Measurements from ENCODE around the gene ZNF526. TPM values are rescaled to one million over a fixed set of nuclear protein-coding genes. Genes with fewer than 3 reads are reported as not detected.
A peak's percentile ranks its signal among the peaks of the same experiment; 100 is the strongest.

Gene ZNF526
- total and polyA plus RNA-seq, 2 experiments from 2014 or later, result 4.9 to 8.6 TPM

GRCh38 chr19:42244347-42245220 is 24.5 kb downstream of the ZNF526 start:
- WGBS (ENCODE audit: low lambda C conversion rate, missing lambda C conversion rate), result 7% methylated on average over 45 of the region's 45 CpGs
- TF ChIP-seq EZH2 (IDR thresholded peaks at IDR 0.05; ENCODE audit: borderline replicate concordance) (no peak), CTCF (IDR thresholded peaks at IDR 0.05; ENCODE audit: poor library complexity) (peak; percentile 69)
- H2AFZ ChIP-seq, result peak overlapping the region; percentile 33

GRCh38 chr19:42245231-42245630 is 25.1 kb downstream of the ZNF526 start:
- Histone ChIP-seq H3K4me3 (no peak overlapping the region), H3K9me2 (replicated peaks; ENCODE audit: insufficient read depth) (no peaks in the 10 kb centered on the region), H2AFZ (no peak overlapping the region), H3K79me2 (peaks cover 34% of the 10 kb centered on the region), H3K4me1 (ENCODE audit: insufficient read depth) (peaks cover 12% of the 10 kb centered on the region), H3K4me2 (peak overlapping the region; percentile 92), H3K36me3 (replicated peaks; ENCODE audit: insufficient read depth, low read depth) (no peaks in the 10 kb centered on the region), H3K27ac (peak overlapping the region; percentile 43), H4K20me1 (ENCODE audit: insufficient read depth, poor library complexity, severe bottlenecking) (peaks cover 12% of the 10 kb centered on the region), H3K27me3 (no peaks in the 10 kb centered on the region), H3K9me3 (ENCODE audit: low read depth) (no peaks in the 10 kb centered on the region)
- TF ChIP-seq EZH2phosphoT487 (IDR thresholded peaks at IDR 0.05; ENCODE audit: low read depth, severe bottlenecking, unreplicated experiment) (no peak), EZH2 (IDR thresholded peaks at IDR 0.05; ENCODE audit: borderline replicate concordance) (no peak), CTCF (IDR thresholded peaks at IDR 0.05; ENCODE audit: poor library complexity) (no peak)
- 85% methylated on average over 10 of the region's 10 CpGs for WGBS (ENCODE audit: low lambda C conversion rate, missing lambda C conversion rate)
- DNase-seq (ENCODE audit: low spot score), result no peak

More at GRCh38 chr19:42244347-42245220, 24.5 kb downstream of the ZNF526 start:
- H3K27ac ChIP-seq, result peak overlapping the region; percentile 89
- peak; percentile 95 for DNase-seq (ENCODE audit: low spot score)
- no peaks in the 10 kb centered on the region for H3K9me3 ChIP-seq (ENCODE audit: low read depth)
- peaks cover 12% of the 10 kb centered on the region for H3K4me1 ChIP-seq (ENCODE audit: insufficient read depth)
- peaks cover 5% of the 10 kb centered on the region for H4K20me1 ChIP-seq (ENCODE audit: insufficient read depth, poor library complexity, severe bottlenecking)
- no peaks in the 10 kb centered on the region for H3K36me3 ChIP-seq (replicated peaks; ENCODE audit: insufficient read depth, low read depth)
- H3K4me3 ChIP-seq, result peak overlapping the region; percentile 51
- H3K79me2 ChIP-seq, result peaks cover 34% of the 10 kb centered on the region
- no peaks in the 10 kb centered on the region for H3K9me2 ChIP-seq (replicated peaks; ENCODE audit: insufficient read depth)
- H3K27me3 ChIP-seq, result no peaks in the 10 kb centered on the region
- H3K4me2 ChIP-seq, result peak overlapping the region; percentile 92

- H3K4me2 ChIP-seq, result no peak overlapping the region
- peak overlapping the region; percentile 45 for H3K27ac ChIP-seq
- peaks cover 13% of the 10 kb centered on the region for H3K4me1 ChIP-seq (ENCODE audit: insufficient read depth)
- 35% methylated on average over 10 of the region's 10 CpGs for WGBS (ENCODE audit: low lambda C conversion rate, missing lambda C conversion rate)
- no peaks in the 10 kb centered on the region for H3K9me2 ChIP-seq (replicated peaks; ENCODE audit: insufficient read depth)
- peak; percentile 60 for TF ChIP-seq CTCF (IDR thresholded peaks at IDR 0.05; ENCODE audit: poor library complexity)
- no peak for TF ChIP-seq EZH2phosphoT487 (IDR thresholded peaks at IDR 0.05; ENCODE audit: low read depth, severe bottlenecking, unreplicated experiment)
- no peak for TF ChIP-seq EZH2 (IDR thresholded peaks at IDR 0.05; ENCODE audit: borderline replicate concordance)
- DNase-seq (ENCODE audit: low spot score), result peak; percentile 86
- H3K9me3 ChIP-seq (ENCODE audit: low read depth), result no peaks in the 10 kb centered on the region
- peaks cover 34% of the 10 kb centered on the region for H3K79me2 ChIP-seq
- H4K20me1 ChIP-seq (ENCODE audit: insufficient read depth, poor library complexity, severe bottlenecking), result peaks cover 23% of the 10 kb centered on the region
- H3K36me3 ChIP-seq (replicated peaks; ENCODE audit: insufficient read depth, low read depth), result no peaks in the 10 kb centered on the region
- no peak overlapping the region for H3K4me3 ChIP-seq
- no peaks in the 10 kb centered on the region for H3K27me3 ChIP-seq
- H2AFZ ChIP-seq, result no peak overlapping the region
These were observed 26.2 kb downstream of the ZNF526 start for GRCh38 chr19:42246143-42246921.

All from hepatocyte (in vitro differentiated cells).